A673 (cell line): ENCODE data around the gene ZC3HAV1.

Source experiments
- EZH2 ChIP-seq: fragments of 200-600 bp; sonication (generic); IDR thresholded peaks from 2 replicates; pipeline ENCODE4 v1.6.1; 2017; ENCODE audit warnings: borderline replicate concordance, low read depth, mild to moderate bottlenecking, mixed read lengths, antibody characterized with exemption, low read length; ENCODE audit not compliant: poor library complexity, severe bottlenecking
- TF ChIP-seq, protein P1 (sequence below): fragments of 300-800, 200-600 bp; sonication (generic); conservative IDR thresholded peaks from 2 replicates; pipeline ENCODE4 v1.5.1; 2017; ENCODE audit warnings: low read depth, mild to moderate bottlenecking, antibody characterized with exemption, low read length, moderate library complexity, mixed read lengths

DNA sequence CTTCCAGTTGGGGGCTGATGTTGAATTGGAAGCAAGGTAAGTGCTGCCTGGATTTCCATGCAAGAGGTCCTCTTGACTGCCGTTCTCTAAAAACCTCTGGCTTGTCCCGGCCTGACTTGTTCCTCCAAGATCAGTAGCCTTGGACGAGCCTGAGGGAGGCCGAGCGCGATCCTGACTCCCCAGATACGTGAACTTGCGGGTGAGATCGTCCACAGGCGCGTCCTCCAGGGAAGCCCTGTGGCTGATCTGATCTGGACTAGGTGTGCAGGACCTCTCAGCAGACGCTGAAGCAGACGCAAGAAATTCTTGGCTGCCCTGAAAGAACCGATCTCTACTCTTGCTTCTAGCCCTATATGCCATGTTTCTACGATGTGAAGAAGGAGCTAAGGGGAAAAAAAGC, 29.7 kb downstream of the ZC3HAV1 start:
- TF ChIP-seq EZH2: no peak
- TF ChIP-seq, protein P1, sequence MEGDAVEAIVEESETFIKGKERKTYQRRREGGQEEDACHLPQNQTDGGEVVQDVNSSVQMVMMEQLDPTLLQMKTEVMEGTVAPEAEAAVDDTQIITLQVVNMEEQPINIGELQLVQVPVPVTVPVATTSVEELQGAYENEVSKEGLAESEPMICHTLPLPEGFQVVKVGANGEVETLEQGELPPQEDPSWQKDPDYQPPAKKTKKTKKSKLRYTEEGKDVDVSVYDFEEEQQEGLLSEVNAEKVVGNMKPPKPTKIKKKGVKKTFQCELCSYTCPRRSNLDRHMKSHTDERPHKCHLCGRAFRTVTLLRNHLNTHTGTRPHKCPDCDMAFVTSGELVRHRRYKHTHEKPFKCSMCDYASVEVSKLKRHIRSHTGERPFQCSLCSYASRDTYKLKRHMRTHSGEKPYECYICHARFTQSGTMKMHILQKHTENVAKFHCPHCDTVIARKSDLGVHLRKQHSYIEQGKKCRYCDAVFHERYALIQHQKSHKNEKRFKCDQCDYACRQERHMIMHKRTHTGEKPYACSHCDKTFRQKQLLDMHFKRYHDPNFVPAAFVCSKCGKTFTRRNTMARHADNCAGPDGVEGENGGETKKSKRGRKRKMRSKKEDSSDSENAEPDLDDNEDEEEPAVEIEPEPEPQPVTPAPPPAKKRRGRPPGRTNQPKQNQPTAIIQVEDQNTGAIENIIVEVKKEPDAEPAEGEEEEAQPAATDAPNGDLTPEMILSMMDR: no peak
